Uterus (tissue), 2 donors: ENCODE measurements around the gene DUSP21.

Experiments used
- POLR2A ChIP-seq, 2 donors: fragments of 450-650 bp; IDR thresholded peaks; one replicate each; pipeline ENCODE4 v1.6.1; 2016; ENCODE audit warnings: antibody characterized with exemption in 2 of 2, mild to moderate bottlenecking in 1 of 2, moderate library complexity in 1 of 2
- TF ChIP-seq, protein P1 (sequence below), 4 experiments: fragments of 200-600 bp in 2 of 4; fragments of 450-650 bp in 2 of 4; sonication (generic) in 2 of 4; IDR thresholded peaks; one replicate each; pipeline ENCODE4 v1.5.1; 2016 to 2019; ENCODE audit warnings: antibody characterized with exemption in 4 of 4, mild to moderate bottlenecking in 2 of 4, moderate library complexity in 1 of 4

- no peak for TF ChIP-seq POLR2A (IDR thresholded peaks at IDR 0.05)
- TF ChIP-seq, protein P1, sequence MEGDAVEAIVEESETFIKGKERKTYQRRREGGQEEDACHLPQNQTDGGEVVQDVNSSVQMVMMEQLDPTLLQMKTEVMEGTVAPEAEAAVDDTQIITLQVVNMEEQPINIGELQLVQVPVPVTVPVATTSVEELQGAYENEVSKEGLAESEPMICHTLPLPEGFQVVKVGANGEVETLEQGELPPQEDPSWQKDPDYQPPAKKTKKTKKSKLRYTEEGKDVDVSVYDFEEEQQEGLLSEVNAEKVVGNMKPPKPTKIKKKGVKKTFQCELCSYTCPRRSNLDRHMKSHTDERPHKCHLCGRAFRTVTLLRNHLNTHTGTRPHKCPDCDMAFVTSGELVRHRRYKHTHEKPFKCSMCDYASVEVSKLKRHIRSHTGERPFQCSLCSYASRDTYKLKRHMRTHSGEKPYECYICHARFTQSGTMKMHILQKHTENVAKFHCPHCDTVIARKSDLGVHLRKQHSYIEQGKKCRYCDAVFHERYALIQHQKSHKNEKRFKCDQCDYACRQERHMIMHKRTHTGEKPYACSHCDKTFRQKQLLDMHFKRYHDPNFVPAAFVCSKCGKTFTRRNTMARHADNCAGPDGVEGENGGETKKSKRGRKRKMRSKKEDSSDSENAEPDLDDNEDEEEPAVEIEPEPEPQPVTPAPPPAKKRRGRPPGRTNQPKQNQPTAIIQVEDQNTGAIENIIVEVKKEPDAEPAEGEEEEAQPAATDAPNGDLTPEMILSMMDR (IDR thresholded peaks at IDR 0.05), result no peak
Measured at GRCh38 chrX:44816367-44816766, 27.5 kb upstream of the DUSP21 start.
